ENCODE measurements around the gene TSN. TPM values are rescaled to one million over a fixed set of nuclear protein-coding genes. Genes with fewer than 3 reads are reported as not detected.
A peak's percentile ranks its signal among the peaks of the same experiment; 100 is the strongest.

TSN gene
- total and polyA plus RNA-seq, 9 of the 15 experiments (the other 6 are each of a cell fraction or from before 2014, with no cell fraction given) = 63.2 to 152 (median 95.2) TPM

- Histone ChIP-seq H3K9me1 (ENCODE audit: control insufficient read depth, insufficient read depth, low read length) (peaks cover 4% of the 10 kb centered on the region), H3K36me3 (ENCODE audit: control insufficient read depth, insufficient read depth, low read length) (peaks cover 84% of the 10 kb centered on the region), H3K79me2 (ENCODE audit: control insufficient read depth, insufficient read depth, low read length) (no peaks in the 10 kb centered on the region), H3K27ac (ENCODE audit: extremely low read depth, low read depth, low read length) (no peak overlapping the region), H3K27me3 (ENCODE audit: control insufficient read depth in 2 of 2, insufficient read depth in 2 of 2, low read length in 2 of 2) (no peaks in the 10 kb centered on the region), H4K20me1 (replicated peaks; ENCODE audit: control insufficient read depth, insufficient read depth, low read length) (no peaks in the 10 kb centered on the region), H2AFZ (ENCODE audit: low read depth, low read length) (no peak overlapping the region), H3K4me3 (no peak overlapping the region), H3K9me3 (replicated peaks; ENCODE audit: control insufficient read depth, insufficient read depth, low read depth, low read length) (no peaks in the 10 kb centered on the region), H3K4me1 (replicated peaks in 1 of 2; ENCODE audit: control insufficient read depth in 2 of 2, insufficient read depth in 2 of 2, low read length in 2 of 2) (no peaks in the 10 kb centered on the region), H3K9ac (ENCODE audit: insufficient read depth in 1 of 2, low read depth in 2 of 2, low read length in 2 of 2) (no peak overlapping the region), H3K4me2 (ENCODE audit: insufficient read depth, low read length) (no peak overlapping the region)
- no peak for FAIRE-seq
- no peak for ATAC-seq
- ChIA-PET CTCF (ENCODE audit: low intra/inter-chr PET ratio) (no interaction called here), POLR2A (interaction anchor here (0.6 to 1.6 kb wide), 4 partner anchors 9 to 27 kb away, joined by 3 to 5 read pairs (median 4); partner anchors contain the start of gene TSN)
- in situ Hi-C loops (cut with MboI) = no loop called here
- intact Hi-C loops (cut with micrococcal nuclease) = no loop called here
- DNase-seq (ENCODE audit: extremely low read depth in 1 of 4, low spot score in 3 of 4) = no peak
- BruUV-seq (replicated peaks) = no TSS peak
- TF ChIP-seq ZC3H4 (CRISPR knock-in tag; IDR thresholded peaks at IDR 0.05; ENCODE audit: borderline replicate concordance) = no peak
- TF ChIP-seq CEBPG (CRISPR knock-in tag; IDR thresholded peaks at IDR 0.05) = no peak
- TF ChIP-seq CEBPG (tag; conservative IDR thresholded peaks at IDR 0.05 in 1 of 2, IDR thresholded peaks at IDR 0.05 in 1 of 2) = peak in 1 of 2 experiments; percentile 61; a peak in 2 of 4 replicates
- TF ChIP-seq ZNF174 (CRISPR knock-in tag; IDR thresholded peaks at IDR 0.05) = no peak
- 95% methylated on average over 10 of the region's 10 CpGs for WGBS (ENCODE audit: insufficient coverage, low coverage, missing lambda C conversion rate)
Observed at GRCh38 chr2:121764681-121765228, 9.3 kb downstream of the TSN start.

- no peak overlapping the region for H3K27ac ChIP-seq (ENCODE audit: extremely low read depth, low read depth, low read length)
- 86% methylated on average over 1 of the region's 1 CpG for WGBS (ENCODE audit: insufficient coverage, low coverage, missing lambda C conversion rate)
- intact Hi-C loops (cut with micrococcal nuclease) = no loop called here
- no peaks in the 10 kb centered on the region for H3K79me2 ChIP-seq (ENCODE audit: control insufficient read depth, insufficient read depth, low read length)
- no peaks in the 10 kb centered on the region for H4K20me1 ChIP-seq (replicated peaks; ENCODE audit: control insufficient read depth, insufficient read depth, low read length)
- H2AFZ ChIP-seq (ENCODE audit: low read depth, low read length) = no peak overlapping the region
- no peak for DNase-seq (ENCODE audit: extremely low read depth in 1 of 4, low spot score in 3 of 4)
- H3K9me3 ChIP-seq (replicated peaks; ENCODE audit: control insufficient read depth, insufficient read depth, low read depth, low read length) = no peaks in the 10 kb centered on the region
- POLR2A ChIA-PET = no interaction called here
- CTCF ChIA-PET (ENCODE audit: low intra/inter-chr PET ratio) = no interaction called here
- BruUV-seq (replicated peaks) = no TSS peak
- H3K4me2 ChIP-seq (ENCODE audit: insufficient read depth, low read length) = no peak overlapping the region
- in situ Hi-C loops (cut with MboI) = no loop called here
- H3K27me3 ChIP-seq (ENCODE audit: control insufficient read depth in 2 of 2, insufficient read depth in 2 of 2, low read length in 2 of 2) = no peaks in the 10 kb centered on the region
- no peak for TF ChIP-seq ZNF655 (CRISPR knock-in tag; IDR thresholded peaks at IDR 0.05)
- no peak for ATAC-seq
- H3K9ac ChIP-seq (ENCODE audit: insufficient read depth in 1 of 2, low read depth in 2 of 2, low read length in 2 of 2) = no peak overlapping the region
- no peaks in the 10 kb centered on the region for H3K4me1 ChIP-seq (replicated peaks in 1 of 2; ENCODE audit: control insufficient read depth in 2 of 2, insufficient read depth in 2 of 2, low read length in 2 of 2)
- no peak overlapping the region for H3K4me3 ChIP-seq
- peaks cover 4% of the 10 kb centered on the region for H3K9me1 ChIP-seq (ENCODE audit: control insufficient read depth, insufficient read depth, low read length)
- FAIRE-seq = peak; percentile 6
- H3K36me3 ChIP-seq (ENCODE audit: control insufficient read depth, insufficient read depth, low read length) = peaks cover 65% of the 10 kb centered on the region
Observed at GRCh38 chr2:121766624-121767023, 11.2 kb downstream of the TSN start.
